ENCODE data around the gene HOOK1.

DNA sequence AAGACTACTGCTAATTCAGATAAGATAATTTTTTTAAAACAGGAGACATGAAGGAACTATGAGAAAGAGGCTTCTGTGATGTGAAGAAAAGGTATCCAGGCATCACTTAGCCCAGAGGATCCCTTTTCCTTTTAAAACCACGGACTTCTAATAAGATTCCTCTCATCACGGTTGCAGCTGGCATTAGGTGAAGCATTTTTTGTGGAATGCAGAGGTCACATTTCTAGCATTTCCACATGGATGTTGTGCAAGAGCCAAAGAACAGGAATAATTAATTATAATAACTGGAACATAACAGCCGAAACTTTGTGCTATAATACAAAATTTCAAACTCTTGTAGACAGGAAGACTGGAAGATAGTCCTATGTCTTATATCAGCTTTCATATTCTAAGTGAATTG is 84.2 kb downstream of the HOOK1 start:
- no peak for TF ChIP-seq POLR2A (IDR thresholded peaks at IDR 0.05)
- TF ChIP-seq, protein P1, sequence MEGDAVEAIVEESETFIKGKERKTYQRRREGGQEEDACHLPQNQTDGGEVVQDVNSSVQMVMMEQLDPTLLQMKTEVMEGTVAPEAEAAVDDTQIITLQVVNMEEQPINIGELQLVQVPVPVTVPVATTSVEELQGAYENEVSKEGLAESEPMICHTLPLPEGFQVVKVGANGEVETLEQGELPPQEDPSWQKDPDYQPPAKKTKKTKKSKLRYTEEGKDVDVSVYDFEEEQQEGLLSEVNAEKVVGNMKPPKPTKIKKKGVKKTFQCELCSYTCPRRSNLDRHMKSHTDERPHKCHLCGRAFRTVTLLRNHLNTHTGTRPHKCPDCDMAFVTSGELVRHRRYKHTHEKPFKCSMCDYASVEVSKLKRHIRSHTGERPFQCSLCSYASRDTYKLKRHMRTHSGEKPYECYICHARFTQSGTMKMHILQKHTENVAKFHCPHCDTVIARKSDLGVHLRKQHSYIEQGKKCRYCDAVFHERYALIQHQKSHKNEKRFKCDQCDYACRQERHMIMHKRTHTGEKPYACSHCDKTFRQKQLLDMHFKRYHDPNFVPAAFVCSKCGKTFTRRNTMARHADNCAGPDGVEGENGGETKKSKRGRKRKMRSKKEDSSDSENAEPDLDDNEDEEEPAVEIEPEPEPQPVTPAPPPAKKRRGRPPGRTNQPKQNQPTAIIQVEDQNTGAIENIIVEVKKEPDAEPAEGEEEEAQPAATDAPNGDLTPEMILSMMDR (IDR thresholded peaks at IDR 0.05), result no peak

Measured in gastroesophageal sphincter (tissue), 3 donors.